ENCODE data around the gene ARHGAP8.
"Not testable (repeated sequence)": the region's sequence is repeated elsewhere in the genome, so short reads cannot be mapped to it uniquely, and the experiment has no call there.

ARHGAP8 gene

DNA sequence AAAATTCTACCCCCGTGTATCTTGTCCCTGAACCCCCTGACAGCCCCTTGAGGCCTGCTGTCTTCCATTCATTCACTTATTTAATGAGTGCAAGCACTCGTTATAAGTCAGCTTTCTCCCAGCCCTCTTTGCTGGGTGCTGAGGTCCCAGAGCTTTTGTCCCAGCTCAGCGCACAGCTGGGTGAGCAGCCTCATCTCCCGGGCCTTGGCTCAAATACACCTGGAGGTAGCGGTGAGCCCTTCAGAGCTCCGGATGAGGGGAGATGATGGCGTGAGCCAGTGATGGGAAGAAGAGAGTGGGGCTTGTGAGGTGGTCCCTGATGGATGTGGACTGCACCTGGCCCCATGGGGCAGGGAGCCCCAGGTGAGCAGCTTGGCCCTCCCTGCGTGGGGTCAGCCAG, 18.1 kb upstream of the ARHGAP8 start:
- DNase-seq (ENCODE audit: insufficient read length) (no peak), FAIRE-seq (no peak)
- TF ChIP-seq POLR2A (IDR thresholded peaks at IDR 0.05; ENCODE audit: low read depth, low read length): no peak
- no peak for TF ChIP-seq TAF1 (IDR thresholded peaks at IDR 0.05; ENCODE audit: borderline replicate concordance, low read depth, low read length)
- TF ChIP-seq POLR2AphosphoS5 (IDR thresholded peaks at IDR 0.05; ENCODE audit: low read depth, low read length): no peak

- DNase-seq (ENCODE audit: insufficient read length): no peak
- no peak for FAIRE-seq
- TF ChIP-seq POLR2A (IDR thresholded peaks at IDR 0.05; ENCODE audit: low read depth, low read length): no peak
- TF ChIP-seq POLR2AphosphoS5 (IDR thresholded peaks at IDR 0.05; ENCODE audit: low read depth, low read length): no peak
- no peak for TF ChIP-seq TAF1 (IDR thresholded peaks at IDR 0.05; ENCODE audit: borderline replicate concordance, low read depth, low read length)
These were observed 17.4 kb upstream of the ARHGAP8 start for GRCh38 chr22:44734801-44735517.

DNA sequence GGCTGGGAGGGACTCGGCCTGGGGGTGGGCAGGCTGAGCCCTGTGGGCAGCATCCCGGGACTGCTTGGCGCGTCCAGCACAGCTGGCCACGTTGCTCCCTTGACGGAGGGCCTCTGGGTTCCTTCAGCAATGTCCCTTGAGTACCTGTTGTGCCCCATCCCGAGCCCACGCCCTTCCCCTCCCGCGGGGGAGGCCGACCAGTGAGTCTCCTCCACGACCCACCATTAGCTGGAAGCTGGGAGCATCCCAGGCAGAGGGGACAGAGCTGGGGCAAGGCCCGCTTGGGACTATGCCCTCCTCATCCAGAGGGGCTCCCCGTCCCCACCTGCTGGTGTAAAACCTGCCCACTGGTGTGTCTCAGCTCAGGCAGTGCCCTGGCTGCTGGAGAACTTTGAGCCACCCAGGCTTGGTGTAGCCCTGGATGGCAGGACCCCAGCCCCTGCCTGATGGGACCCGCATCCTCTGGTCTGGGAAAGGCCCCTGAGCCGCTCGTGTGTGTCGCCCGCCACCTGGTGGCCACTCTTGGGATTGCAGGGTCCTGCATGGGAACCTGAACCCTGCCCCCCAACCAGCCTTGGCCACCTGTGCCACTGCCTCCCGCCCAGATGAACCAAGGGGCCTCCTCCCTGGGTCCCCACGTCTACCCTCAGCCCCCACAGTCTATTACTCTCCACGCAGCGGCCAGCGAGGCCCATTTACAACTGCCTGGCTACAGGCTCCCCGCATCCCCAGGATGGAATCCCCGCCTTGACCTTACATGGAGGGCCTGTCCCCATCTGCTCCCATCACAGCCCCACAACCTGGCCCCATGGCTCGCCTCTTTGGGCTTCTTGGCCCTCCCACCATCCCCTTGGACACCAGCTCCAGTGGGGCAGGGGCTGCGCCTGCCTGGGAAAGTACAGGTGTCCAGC, 16.6 kb upstream of the ARHGAP8 start:
- no peak for TF ChIP-seq POLR2A (IDR thresholded peaks at IDR 0.05; ENCODE audit: low read depth, low read length)
- TF ChIP-seq TAF1 (IDR thresholded peaks at IDR 0.05; ENCODE audit: borderline replicate concordance, low read depth, low read length): no peak
- TF ChIP-seq POLR2AphosphoS5 (IDR thresholded peaks at IDR 0.05; ENCODE audit: low read depth, low read length): no peak
- peak; percentile 85 for FAIRE-seq
- DNase-seq (ENCODE audit: insufficient read length): peak; percentile 94

- DNase-seq (ENCODE audit: insufficient read length): no peak
- FAIRE-seq: no peak
These were observed 15.6 kb upstream of the ARHGAP8 start for GRCh38 chr22:44736581-44737405.

DNA sequence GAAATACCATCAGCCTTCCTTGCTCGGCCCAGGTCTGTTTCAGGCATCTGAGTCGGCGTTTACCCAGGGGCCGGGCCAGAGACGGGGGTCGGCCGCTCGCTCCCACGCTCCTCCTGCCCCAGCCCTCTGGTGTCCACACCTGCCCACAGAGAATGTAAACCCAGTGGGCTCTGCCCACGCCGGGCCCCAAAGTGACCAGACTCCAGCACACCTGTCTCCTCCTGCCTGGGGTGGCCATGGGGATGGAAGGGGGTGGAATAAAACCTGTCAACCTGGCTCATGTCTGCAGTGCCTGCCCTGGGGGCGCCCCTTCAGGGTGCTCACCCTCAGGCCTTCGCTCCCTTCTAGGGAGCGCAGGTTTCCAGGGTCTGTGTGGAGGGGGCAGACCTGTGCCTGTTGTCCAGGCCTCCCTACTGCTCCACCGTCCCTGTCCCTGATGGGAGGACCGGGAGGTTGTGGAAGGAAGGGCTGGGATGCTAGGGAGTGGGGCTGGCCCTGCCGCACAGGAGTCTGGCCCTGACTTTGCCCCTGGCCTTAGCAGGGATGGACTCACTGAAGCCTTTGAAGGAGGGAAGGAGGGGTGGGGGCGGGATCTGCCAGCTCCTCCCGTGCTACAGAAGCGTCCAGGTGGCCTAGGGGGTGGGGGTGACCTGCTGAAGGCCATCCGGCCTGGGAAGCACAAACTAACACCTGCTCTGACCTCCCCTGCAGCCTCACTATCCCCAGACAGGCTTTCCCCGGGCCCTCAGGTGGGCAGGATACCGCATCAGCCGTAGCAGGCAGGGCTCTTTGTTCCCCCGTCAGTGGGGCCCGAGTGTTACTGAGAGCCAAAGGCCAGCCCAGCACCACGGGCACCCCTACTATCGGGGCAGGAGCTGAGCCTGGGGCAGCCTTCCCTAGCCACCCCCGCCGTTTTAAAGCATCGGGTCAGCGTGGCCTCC, 14.7 kb upstream of the ARHGAP8 start:
- FAIRE-seq (no peak), DNase-seq (ENCODE audit: insufficient read length) (no peak)
- TF ChIP-seq POLR2A (IDR thresholded peaks at IDR 0.05; ENCODE audit: low read depth, low read length) (no peak), TAF1 (IDR thresholded peaks at IDR 0.05; ENCODE audit: borderline replicate concordance, low read depth, low read length) (no peak), POLR2AphosphoS5 (IDR thresholded peaks at IDR 0.05; ENCODE audit: low read depth, low read length) (no peak)

More at GRCh38 chr22:44736581-44737405, 15.6 kb upstream of the ARHGAP8 start:
- TF ChIP-seq POLR2AphosphoS5 (IDR thresholded peaks at IDR 0.05; ENCODE audit: low read depth, low read length) (no peak), TAF1 (IDR thresholded peaks at IDR 0.05; ENCODE audit: borderline replicate concordance, low read depth, low read length) (no peak), POLR2A (IDR thresholded peaks at IDR 0.05; ENCODE audit: low read depth, low read length) (no peak)

DNA sequence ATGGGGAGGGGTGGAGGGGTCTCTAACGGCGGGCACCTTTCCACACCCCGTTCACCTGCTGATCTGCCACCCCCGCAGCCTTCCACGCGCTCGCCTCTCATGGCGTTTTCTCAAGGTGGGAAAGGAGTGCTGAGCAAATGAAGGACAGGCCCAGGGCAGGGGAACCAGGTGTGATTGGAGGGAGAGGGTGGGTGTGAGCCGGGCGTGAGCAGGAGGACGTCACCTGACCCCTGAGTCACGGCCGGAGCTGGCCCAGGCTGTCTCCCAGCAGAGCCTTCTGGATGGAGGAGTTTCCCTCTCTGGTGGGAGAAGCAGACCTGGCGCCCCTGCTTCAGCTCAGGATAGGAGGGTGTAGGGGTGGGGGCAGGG, 14.0 kb upstream of the ARHGAP8 start:
- TF ChIP-seq POLR2A (IDR thresholded peaks at IDR 0.05; ENCODE audit: low read depth, low read length): no peak
- no peak for FAIRE-seq
- no peak for DNase-seq (ENCODE audit: insufficient read length)

DNA sequence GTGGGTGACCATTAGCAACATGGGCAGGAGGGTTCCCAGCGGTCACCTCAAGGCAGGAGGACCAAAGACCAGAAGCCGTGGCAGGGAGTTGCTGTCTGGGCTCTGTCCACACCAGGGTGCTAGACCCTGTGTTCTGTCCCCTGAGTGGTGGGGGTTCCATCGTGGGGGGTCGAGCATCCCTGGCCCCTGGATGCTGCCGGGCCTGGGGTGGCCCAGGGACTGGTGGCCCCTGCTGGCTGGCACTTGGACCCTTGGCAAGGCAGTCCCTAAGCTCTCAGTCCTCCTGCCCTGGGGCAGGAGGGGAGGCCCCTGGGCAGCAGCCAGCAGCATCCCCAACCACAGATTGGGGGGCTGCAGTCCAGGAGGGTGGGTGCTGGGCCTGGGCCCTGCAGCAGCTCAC, 13.4 kb upstream of the ARHGAP8 start:
- no peak for TF ChIP-seq POLR2A (IDR thresholded peaks at IDR 0.05; ENCODE audit: low read depth, low read length)
- no peak for TF ChIP-seq TAF1 (IDR thresholded peaks at IDR 0.05; ENCODE audit: borderline replicate concordance, low read depth, low read length)
- TF ChIP-seq POLR2AphosphoS5 (IDR thresholded peaks at IDR 0.05; ENCODE audit: low read depth, low read length): no peak
- DNase-seq (ENCODE audit: insufficient read length): no peak
- FAIRE-seq: no peak

- not testable (repeated sequence) for FAIRE-seq; DNase-seq (ENCODE audit: insufficient read length)
These were observed 12.7 kb upstream of the ARHGAP8 start for GRCh38 chr22:44739666-44740065.

DNA sequence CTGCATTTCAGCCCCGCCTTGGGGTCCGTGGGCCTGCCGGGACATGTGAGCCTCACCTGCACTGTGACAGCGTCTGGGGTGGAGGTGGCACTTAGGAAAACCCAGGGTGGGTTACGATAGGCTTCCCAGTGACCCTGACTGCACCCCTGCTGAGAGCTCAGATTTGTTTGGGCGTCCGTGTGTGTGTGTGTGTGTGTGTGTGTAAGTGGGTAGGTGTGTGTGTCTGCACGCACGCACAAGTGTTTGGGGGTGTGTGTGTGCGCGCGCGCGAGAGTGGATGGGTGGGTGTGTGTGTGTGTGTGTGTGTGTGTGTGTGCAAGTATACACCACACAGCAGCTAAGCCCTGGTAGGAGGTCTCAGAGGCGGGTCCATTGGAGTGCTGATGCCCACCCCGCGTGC, 12.1 kb upstream of the ARHGAP8 start:
- FAIRE-seq (no peak), DNase-seq (ENCODE audit: insufficient read length) (no peak)
- TF ChIP-seq POLR2A (IDR thresholded peaks at IDR 0.05; ENCODE audit: low read depth, low read length) (no peak), POLR2AphosphoS5 (IDR thresholded peaks at IDR 0.05; ENCODE audit: low read depth, low read length) (no peak), TAF1 (IDR thresholded peaks at IDR 0.05; ENCODE audit: borderline replicate concordance, low read depth, low read length) (no peak)

DNA sequence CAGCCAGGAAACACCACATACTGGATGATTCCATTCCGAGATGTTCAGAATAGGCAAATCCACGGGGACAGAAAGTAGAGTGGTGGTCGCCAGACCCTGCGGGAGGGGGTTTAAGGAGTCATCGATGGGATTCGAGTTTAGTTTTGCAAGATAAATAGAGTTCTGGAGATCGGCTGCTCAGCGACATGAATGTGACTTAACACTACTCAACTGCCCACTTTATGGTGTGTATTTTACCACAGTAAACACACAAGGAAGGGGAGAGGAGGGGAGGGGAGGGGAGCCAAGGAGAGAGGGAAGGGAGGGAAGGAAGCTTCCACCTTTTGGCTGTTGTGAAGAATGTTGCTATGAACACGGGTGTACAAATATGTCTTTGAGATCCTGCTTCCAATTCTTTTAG, 10.4 kb upstream of the ARHGAP8 start:
- no peak for FAIRE-seq
- no peak for DNase-seq (ENCODE audit: insufficient read length)
- TF ChIP-seq TAF1 (IDR thresholded peaks at IDR 0.05; ENCODE audit: borderline replicate concordance, low read depth, low read length): no peak
- TF ChIP-seq POLR2A (IDR thresholded peaks at IDR 0.05; ENCODE audit: low read depth, low read length): no peak
- no peak for TF ChIP-seq POLR2AphosphoS5 (IDR thresholded peaks at IDR 0.05; ENCODE audit: low read depth, low read length)

GRCh38 chr22:44743247-44743646, 9.1 kb upstream of the ARHGAP8 start:
- DNase-seq (ENCODE audit: insufficient read length) (no peak), FAIRE-seq (no peak)
- no peak for TF ChIP-seq TAF1 (IDR thresholded peaks at IDR 0.05; ENCODE audit: borderline replicate concordance, low read depth, low read length)
- no peak for TF ChIP-seq POLR2AphosphoS5 (IDR thresholded peaks at IDR 0.05; ENCODE audit: low read depth, low read length)
- no peak for TF ChIP-seq POLR2A (IDR thresholded peaks at IDR 0.05; ENCODE audit: low read depth, low read length)

All from GM12892 (cell line).